Mucosa of stomach (tissue), 1 donor: Measurements from ENCODE around the gene MKRN2.
A peak's percentile ranks its signal among the peaks of the same experiment; 100 is the strongest.

Source experiments
- H3K27me3 ChIP-seq: one replicate; pipeline ENCODE4 v1.7.0; 2013; ENCODE audit warnings: mild to moderate bottlenecking, low read length; ENCODE audit not compliant: control insufficient read depth, insufficient read depth
- H3K36me3 ChIP-seq: one replicate; pipeline ENCODE4 v1.7.0; 2013; ENCODE audit warnings: low read length; ENCODE audit not compliant: control insufficient read depth, insufficient read depth
- H3K4me1 ChIP-seq: one replicate; pipeline ENCODE4 v1.7.0; 2013; ENCODE audit warnings: mild to moderate bottlenecking, low read length; ENCODE audit not compliant: control insufficient read depth, insufficient read depth
- H3K4me3 ChIP-seq: one replicate; pipeline ENCODE4 v1.7.0; 2013; ENCODE audit warnings: low read length
- H3K9ac ChIP-seq: one replicate; pipeline ENCODE4 v1.7.0; 2013; ENCODE audit warnings: mild to moderate bottlenecking, low read length, moderate library complexity
- H3K9me3 ChIP-seq: one replicate; pipeline ENCODE4 v1.7.0; 2013; ENCODE audit warnings: mild to moderate bottlenecking, low read length, moderate library complexity; ENCODE audit not compliant: control insufficient read depth
- donor health status: Pancreatic carcinoma.

Gene MKRN2

GRCh38 chr3:12556690-12557472, at the start of gene MKRN2:
Gene MKRN2, plus strand, starts transcription at chr3:12557087. Its CDS starts 64 bp downstream, at chr3:12557151.
- peak within 1 kb of the TSS; percentile 83 for H3K4me3 ChIP-seq
- peaks cover 9% of the 10 kb centered on the region for H3K4me1 ChIP-seq
- H3K36me3 ChIP-seq = no peaks in the 10 kb centered on the region
- peak within 1 kb of the TSS; percentile 89 for H3K9ac ChIP-seq
- H3K9me3 ChIP-seq = no peaks in the 10 kb centered on the region
- H3K27me3 ChIP-seq = peaks cover 13% of the 10 kb centered on the region

DNA sequence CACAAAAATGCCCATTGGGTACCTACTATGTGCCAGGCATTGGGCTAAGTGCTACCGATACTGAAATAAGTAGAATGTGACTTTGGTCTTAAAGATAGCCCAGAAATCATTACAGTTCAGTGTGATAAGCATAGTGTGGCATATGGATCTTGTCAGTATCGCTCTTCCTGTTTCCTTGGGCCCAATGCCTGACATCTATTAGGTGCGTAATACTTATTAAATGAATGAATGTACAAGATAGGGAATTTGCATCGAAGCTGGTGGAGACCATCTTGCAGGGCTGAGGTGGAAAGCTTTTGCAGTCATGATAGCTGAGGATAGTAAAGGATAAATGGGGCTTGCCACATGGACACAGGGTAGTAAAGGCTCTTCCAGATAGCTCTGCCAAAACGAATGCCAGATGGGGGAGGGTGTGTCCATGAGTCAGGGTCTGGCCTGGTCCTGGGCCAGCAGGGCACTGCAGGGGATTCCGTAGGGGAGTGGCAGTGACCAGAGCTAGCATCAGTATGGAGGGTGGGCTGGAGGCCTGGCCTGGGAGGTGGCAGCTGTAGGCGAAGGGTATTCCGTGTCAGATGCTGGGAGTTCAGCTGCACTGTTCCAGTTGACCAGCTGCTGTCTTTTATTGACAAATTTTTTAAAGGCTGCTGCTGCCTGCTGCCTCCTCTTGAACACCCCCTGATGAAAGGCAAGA, 49.2 kb upstream of the MKRN2 start:
- Histone ChIP-seq H3K4me1 (no peaks in the 10 kb centered on the region), H3K4me3 (no peak overlapping the region)

GRCh38 chr3:12508291-12508700, 48.6 kb upstream of the MKRN2 start:
- no peaks in the 10 kb centered on the region for H3K9me3 ChIP-seq
- no peaks in the 10 kb centered on the region for H3K4me1 ChIP-seq
- no peak overlapping the region for H3K4me3 ChIP-seq
- peaks cover 3% of the 10 kb centered on the region for H3K36me3 ChIP-seq
- H3K27me3 ChIP-seq = no peaks in the 10 kb centered on the region
- H3K9ac ChIP-seq = no peak overlapping the region

More for the DNA sequence above, 49.2 kb upstream of the MKRN2 start:
- Histone ChIP-seq H3K27me3 (no peaks in the 10 kb centered on the region), H3K36me3 (peaks cover 3% of the 10 kb centered on the region), H3K9me3 (no peaks in the 10 kb centered on the region), H3K9ac (no peak overlapping the region)

GRCh38 chr3:12509466-12509865, 47.4 kb upstream of the MKRN2 start:
- Histone ChIP-seq H3K9me3 (no peaks in the 10 kb centered on the region), H3K36me3 (peaks cover 2% of the 10 kb centered on the region), H3K4me3 (no peak overlapping the region), H3K9ac (no peak overlapping the region), H3K27me3 (no peaks in the 10 kb centered on the region), H3K4me1 (no peaks in the 10 kb centered on the region)

DNA sequence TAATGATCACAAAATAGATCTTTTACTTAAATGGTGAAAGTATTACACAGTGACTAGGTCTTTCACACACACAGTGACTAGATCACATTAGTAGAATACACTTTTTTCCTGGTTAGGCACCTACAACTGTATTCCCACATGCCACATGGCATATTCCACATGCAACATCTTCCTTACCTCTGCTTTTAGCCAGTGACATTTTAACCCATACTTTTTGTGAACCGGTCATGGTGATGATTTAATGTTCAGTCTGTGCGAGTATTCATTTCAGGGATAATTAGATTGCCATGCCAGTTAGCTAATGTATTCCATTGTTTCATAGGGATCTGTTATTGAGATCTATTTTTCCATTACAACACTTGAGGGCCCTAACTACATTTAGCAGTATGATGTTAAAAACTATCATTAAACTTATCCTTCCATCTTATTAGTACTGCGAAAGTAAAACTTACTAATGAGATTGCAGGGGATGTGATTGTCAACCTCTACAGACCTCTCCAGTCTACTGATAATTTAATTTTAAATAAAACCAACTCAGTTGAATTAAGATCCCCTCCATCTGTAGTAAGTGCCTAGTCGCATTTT, 44.3 kb upstream of the MKRN2 start:
- H3K9ac ChIP-seq = no peak overlapping the region
- no peaks in the 10 kb centered on the region for H3K36me3 ChIP-seq
- H3K4me1 ChIP-seq = peaks cover 12% of the 10 kb centered on the region
- H3K4me3 ChIP-seq = no peak overlapping the region
- no peaks in the 10 kb centered on the region for H3K27me3 ChIP-seq
- H3K9me3 ChIP-seq = no peaks in the 10 kb centered on the region

DNA sequence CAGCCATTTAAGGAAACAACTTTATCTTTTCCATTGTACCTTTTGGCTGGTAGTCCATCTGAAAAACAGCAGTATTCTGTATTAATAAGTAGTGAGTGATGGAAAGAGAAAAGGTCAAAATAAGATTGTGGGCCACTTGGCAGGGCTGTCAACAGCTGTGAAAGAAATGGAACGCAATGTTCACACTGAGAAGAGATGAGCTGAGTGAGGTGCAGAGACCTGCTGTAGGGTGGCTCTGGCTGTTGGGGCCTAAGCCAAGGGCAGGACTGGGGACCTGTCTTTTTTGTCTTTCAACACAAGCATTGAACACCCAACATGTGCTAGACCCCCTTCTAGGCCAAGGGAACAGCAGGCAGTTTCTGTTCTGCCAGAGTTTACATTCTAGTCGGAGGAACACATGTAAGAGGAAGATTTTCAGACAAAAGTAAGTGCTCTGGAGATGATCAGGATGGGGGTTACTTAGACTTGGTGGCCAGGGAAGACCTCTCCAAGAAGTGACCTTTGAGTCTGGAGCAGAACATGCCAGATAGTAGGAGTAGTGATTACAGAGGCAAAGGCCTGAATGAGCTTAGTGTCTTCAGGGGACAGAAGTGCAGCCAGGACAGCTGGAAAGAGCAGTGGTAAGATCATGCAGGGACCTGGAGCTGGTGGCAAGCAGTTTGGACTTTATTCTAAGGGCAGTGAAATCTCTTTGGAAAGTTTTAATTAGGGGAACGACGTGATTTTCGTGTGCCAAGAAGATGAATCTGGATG, 43.0 kb upstream of the MKRN2 start:
- Histone ChIP-seq H3K36me3 (no peaks in the 10 kb centered on the region), H3K9ac (no peak overlapping the region), H3K9me3 (no peaks in the 10 kb centered on the region), H3K4me3 (no peak overlapping the region), H3K4me1 (peaks cover 18% of the 10 kb centered on the region), H3K27me3 (no peaks in the 10 kb centered on the region)

DNA sequence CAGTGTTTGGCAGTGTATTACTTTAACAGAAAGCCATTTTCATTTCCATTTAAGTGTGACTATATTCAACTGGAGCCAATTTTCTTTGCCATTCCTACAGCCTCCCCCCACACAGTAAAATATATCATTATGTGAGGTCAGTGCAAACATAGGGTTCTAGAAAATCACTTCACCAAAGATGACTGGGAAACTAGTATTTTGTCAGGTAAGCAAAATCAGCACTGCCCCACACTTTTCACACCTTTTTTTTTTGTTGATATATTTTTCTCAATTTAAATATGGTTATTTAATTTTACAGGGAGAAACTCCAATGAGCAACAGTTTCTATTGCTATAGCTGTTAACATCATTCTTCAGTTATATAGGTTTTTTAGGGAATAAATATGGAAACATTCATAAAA, 41.3 kb upstream of the MKRN2 start:
- H3K27me3 ChIP-seq = no peaks in the 10 kb centered on the region

GRCh38 chr3:12516873-12517272, 40.0 kb upstream of the MKRN2 start:
- Histone ChIP-seq H3K9me3 (no peaks in the 10 kb centered on the region), H3K4me3 (no peak overlapping the region), H3K36me3 (no peaks in the 10 kb centered on the region), H3K4me1 (peaks cover 18% of the 10 kb centered on the region), H3K9ac (no peak overlapping the region), H3K27me3 (no peaks in the 10 kb centered on the region)

More for the DNA sequence above, 41.3 kb upstream of the MKRN2 start:
- Histone ChIP-seq H3K4me3 (no peak overlapping the region), H3K4me1 (peaks cover 18% of the 10 kb centered on the region), H3K9ac (no peak overlapping the region), H3K36me3 (no peaks in the 10 kb centered on the region), H3K9me3 (no peaks in the 10 kb centered on the region)

- H3K9me3 ChIP-seq = no peaks in the 10 kb centered on the region
- H3K4me3 ChIP-seq = no peak overlapping the region
- H3K27me3 ChIP-seq = no peaks in the 10 kb centered on the region
- no peaks in the 10 kb centered on the region for H3K36me3 ChIP-seq
- H3K4me1 ChIP-seq = peaks cover 31% of the 10 kb centered on the region
- no peak overlapping the region for H3K9ac ChIP-seq
Measured at GRCh38 chr3:12518261-12519028, 38.4 kb upstream of the MKRN2 start.

GRCh38 chr3:12521010-12521409, 35.9 kb upstream of the MKRN2 start:
- no peaks in the 10 kb centered on the region for H3K36me3 ChIP-seq
- H3K4me3 ChIP-seq = no peak overlapping the region
- H3K4me1 ChIP-seq = peaks cover 31% of the 10 kb centered on the region
- H3K27me3 ChIP-seq = no peaks in the 10 kb centered on the region
- no peak overlapping the region for H3K9ac ChIP-seq
- H3K9me3 ChIP-seq = no peaks in the 10 kb centered on the region

DNA sequence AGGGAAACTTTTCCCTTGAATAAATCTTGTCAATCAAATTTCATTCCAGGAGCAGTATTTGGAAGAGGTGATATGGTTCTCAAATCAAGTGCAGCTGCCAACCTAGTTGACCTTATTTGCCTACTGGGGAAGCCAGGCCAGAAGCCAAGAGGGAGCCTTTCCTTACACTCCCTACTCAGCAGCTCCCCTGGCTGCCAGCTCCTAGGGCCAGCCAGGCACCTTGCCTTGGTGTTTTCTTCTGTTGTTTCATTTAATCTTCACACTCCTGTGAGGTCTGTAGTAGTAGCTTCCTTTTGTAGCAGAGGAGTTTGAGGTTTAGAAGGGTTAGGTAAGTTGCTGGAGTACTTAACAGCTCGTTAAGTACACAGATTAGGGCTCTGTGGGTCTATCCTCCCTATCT, 34.2 kb upstream of the MKRN2 start:
- Histone ChIP-seq H3K4me1 (peaks cover 19% of the 10 kb centered on the region), H3K4me3 (peak overlapping the region; percentile 10), H3K36me3 (no peaks in the 10 kb centered on the region), H3K9ac (no peak overlapping the region), H3K27me3 (no peaks in the 10 kb centered on the region), H3K9me3 (no peaks in the 10 kb centered on the region)
